Bronchial epithelial cell (primary cell): ENCODE data around the gene PRKCE. TPM values are rescaled to one million over a fixed set of nuclear protein-coding genes. Genes with fewer than 3 reads are reported as not detected.

Source experiments
- DNase-seq: peaks from one replicate; pipeline ENCODE4 v3.0.0-alpha.2; 2010; ENCODE audit warnings: low read depth
- FAIRE-seq: peaks from 2 replicates; lab custom pipeline; 2011; peaks lifted over from hg19 to GRCh38; lab: Jason Lieb, UNC
- H3K27me3 ChIP-seq: 2 replicates; pipeline ENCODE4 v1.5.1; 2011; ENCODE audit warnings: low read length; ENCODE audit not compliant: control insufficient read depth, insufficient read depth
- H3K36me3 ChIP-seq: 2 replicates; pipeline ENCODE4 v1.5.1; 2011; ENCODE audit warnings: low read length; ENCODE audit not compliant: control insufficient read depth, insufficient read depth
- H3K4me3 ChIP-seq: 2 replicates; pipeline ENCODE4 v1.5.1; 2011; ENCODE audit warnings: mild to moderate bottlenecking, low read depth, low read length, control low read depth
- total RNA-seq: library from RNA; depleted of rRNA; stranded (reverse); fragments of >200 nt; gene quantifications from 2 replicates; pipeline ENCODE4 v1.2.1, GENCODE V29; 2014
- TF ChIP-seq, protein P1 (sequence below): IDR thresholded peaks from 2 replicates; pipeline ENCODE4 v1.5.1; 2011; ENCODE audit warnings: mild to moderate bottlenecking, moderate library complexity, low read length, control low read depth, inconsistent platforms; ENCODE audit not compliant: insufficient read depth, severe bottlenecking

PRKCE gene
- total RNA-seq, 1 donor from 2014 or later = 6.3 TPM

DNA sequence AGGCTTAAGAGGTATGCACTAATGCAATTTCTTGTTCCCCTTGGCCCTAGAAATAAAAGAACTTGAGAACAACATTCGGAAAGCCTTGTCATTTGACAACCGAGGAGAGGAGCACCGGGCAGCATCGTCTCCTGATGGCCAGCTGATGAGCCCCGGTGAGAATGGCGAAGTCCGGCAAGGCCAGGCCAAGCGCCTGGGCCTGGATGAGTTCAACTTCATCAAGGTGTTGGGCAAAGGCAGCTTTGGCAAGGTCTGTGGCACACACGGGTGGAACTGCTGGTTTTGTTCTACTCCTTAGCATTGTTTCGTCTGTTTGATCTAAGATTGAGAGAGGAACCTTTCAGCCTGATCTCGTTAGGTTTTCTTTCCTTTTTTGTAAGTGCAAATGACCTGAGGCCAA lies 355.9 kb downstream of the PRKCE start:
- no peaks in the 10 kb centered on the region for H3K27me3 ChIP-seq
- no peak overlapping the region for H3K4me3 ChIP-seq
- TF ChIP-seq, protein P1, sequence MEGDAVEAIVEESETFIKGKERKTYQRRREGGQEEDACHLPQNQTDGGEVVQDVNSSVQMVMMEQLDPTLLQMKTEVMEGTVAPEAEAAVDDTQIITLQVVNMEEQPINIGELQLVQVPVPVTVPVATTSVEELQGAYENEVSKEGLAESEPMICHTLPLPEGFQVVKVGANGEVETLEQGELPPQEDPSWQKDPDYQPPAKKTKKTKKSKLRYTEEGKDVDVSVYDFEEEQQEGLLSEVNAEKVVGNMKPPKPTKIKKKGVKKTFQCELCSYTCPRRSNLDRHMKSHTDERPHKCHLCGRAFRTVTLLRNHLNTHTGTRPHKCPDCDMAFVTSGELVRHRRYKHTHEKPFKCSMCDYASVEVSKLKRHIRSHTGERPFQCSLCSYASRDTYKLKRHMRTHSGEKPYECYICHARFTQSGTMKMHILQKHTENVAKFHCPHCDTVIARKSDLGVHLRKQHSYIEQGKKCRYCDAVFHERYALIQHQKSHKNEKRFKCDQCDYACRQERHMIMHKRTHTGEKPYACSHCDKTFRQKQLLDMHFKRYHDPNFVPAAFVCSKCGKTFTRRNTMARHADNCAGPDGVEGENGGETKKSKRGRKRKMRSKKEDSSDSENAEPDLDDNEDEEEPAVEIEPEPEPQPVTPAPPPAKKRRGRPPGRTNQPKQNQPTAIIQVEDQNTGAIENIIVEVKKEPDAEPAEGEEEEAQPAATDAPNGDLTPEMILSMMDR = no peak
- peaks cover 2% of the 10 kb centered on the region for H3K36me3 ChIP-seq
- FAIRE-seq (no peak), DNase-seq (no peak)

DNA sequence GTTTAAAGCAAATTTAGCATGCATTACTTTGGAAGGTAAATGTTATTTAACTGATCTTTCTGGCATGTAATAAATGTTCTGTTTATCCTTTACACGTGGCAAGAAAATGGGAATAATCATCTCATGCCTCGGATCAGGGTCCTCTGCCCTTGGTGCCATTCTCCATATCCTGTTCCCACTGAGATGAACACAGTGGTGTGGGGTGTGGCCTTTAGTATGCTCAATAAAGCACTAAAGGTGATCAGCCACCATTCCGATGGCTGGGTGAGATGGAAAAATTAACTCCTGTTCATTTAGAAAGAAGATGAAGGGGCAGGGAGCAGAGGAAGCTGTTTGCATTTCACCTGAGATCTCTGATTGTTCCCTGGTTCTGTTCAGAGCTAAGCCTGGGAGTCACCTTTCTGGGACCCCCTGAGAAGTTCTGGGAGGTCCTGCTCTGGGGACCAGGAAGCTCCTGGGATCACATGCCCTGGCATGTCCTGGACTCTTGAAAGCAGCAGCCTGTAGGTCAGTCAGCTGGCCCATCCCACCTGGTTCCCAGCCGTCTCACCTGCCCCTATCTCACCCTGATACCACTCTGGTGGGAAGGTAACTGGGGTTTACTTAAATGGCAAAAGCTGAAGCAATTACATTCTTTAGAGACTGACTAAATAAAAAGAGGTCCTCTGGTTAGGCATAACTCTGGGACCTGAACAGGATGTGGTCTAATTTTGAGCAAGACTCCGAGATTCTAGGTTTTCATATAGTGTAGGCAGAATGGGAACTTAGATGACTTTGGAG lies 356.8 kb downstream of the PRKCE start:
- FAIRE-seq (no peak), DNase-seq (peak; percentile 77)
- TF ChIP-seq, protein P1 = no peak
- Histone ChIP-seq H3K36me3 (peaks cover 2% of the 10 kb centered on the region), H3K27me3 (no peaks in the 10 kb centered on the region), H3K4me3 (no peak overlapping the region)

DNA sequence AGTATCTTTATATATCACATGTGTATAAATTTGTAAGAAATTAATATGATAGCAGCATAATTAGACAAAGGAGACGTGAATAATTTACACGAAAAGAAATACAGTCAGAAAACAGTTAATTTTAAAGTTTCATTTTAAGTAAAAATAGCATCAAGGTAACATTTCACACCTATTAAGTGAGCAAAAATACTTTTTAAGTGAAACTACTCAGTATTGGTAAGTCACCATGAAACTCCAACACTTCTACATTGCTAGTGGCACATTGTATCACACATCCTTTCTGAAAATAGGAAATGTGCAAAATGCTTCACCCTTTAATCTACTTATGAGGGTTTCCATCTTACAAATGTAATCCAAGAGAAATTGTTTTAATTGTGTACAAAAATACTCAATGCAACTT lies 357.8 kb downstream of the PRKCE start:
- no peak for DNase-seq
- peaks cover 2% of the 10 kb centered on the region for H3K36me3 ChIP-seq
- no peaks in the 10 kb centered on the region for H3K27me3 ChIP-seq
- FAIRE-seq = no peak
- TF ChIP-seq, protein P1 = no peak
- no peak overlapping the region for H3K4me3 ChIP-seq

DNA sequence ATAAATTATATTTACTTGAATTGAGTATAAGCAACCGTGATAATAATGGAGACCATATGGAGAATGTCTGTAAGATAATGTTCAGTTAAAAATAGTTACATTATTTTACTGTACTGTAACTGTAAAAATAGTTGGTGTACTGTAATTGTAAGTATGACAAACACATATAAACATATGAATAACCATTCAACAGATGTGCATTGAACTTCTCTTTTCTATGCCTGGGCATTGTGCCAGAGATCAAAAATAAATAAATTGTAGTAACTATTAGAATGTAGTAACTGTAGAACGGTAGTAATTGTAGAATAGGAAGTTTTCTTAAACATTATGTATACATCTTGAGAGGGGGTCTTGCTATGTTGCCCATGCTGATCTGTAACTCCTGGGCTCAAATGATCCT lies 358.3 kb downstream of the PRKCE start:
- TF ChIP-seq, protein P1 = no peak
- Histone ChIP-seq H3K36me3 (peaks cover 2% of the 10 kb centered on the region), H3K27me3 (no peaks in the 10 kb centered on the region), H3K4me3 (no peak overlapping the region)
- no peak for FAIRE-seq
- DNase-seq = no peak

DNA sequence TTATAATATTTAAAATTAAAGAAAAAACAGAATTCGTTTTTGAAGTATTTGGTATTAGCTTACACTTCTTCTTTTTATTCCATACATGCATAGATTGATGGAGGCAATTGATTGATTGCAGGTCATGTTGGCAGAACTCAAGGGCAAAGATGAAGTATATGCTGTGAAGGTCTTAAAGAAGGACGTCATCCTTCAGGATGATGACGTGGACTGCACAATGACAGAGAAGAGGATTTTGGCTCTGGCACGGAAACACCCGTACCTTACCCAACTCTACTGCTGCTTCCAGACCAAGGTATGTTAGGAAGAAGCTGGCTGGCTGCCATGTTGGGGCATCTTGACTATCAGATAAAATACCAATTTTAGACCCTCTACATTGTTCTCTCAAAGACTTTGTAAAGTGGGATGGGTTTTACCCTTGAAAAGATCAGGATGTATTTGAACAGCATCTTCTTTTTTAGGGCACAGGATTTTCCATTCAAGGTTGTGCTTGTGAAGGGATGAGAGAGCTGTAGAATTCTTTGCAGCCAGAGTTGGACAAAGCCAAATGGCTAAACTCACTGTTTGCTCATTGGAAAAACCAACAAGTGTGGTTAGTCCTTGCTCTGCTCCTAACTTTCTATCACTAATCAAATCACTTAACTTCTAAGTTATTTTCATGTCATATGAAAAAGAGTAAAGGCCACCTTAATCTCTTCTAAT lies 358.9 kb downstream of the PRKCE start:
- TF ChIP-seq, protein P1 = no peak
- Histone ChIP-seq H3K4me3 (no peak overlapping the region), H3K36me3 (peaks cover 2% of the 10 kb centered on the region), H3K27me3 (no peaks in the 10 kb centered on the region)
- DNase-seq (no peak), FAIRE-seq (no peak)
